B cell (primary cell): ENCODE results near the gene TMC3. TPM values are rescaled to one million over a fixed set of nuclear protein-coding genes. Genes with fewer than 3 reads are reported as not detected.

Experiments
- ATAC-seq: fragments of 200-7000 bp; cut with Tn5 transposase; one replicate; pipeline ENCODE4 v1.10.0; 2021; ENCODE audit warnings: low read depth, mild to moderate bottlenecking, moderate number of reproducible peaks, moderate library complexity
- CTCF ChIA-PET: fragments of 350-600 bp; sonication (Branson Sonifier 250); formaldehyde crosslinking; loops from one replicate; lab custom pipeline; 2021; ENCODE audit warnings: antibody characterized with exemption, inconsistent platforms; lab: Charles Lee
- POLR2A ChIA-PET: fragments of 350-600 bp; sonication (Branson Sonifier 250); formaldehyde crosslinking; loops from one replicate; lab custom pipeline; 2021; ENCODE audit warnings: antibody characterized with exemption; lab: Charles Lee
- DNase-seq: peaks from one replicate; pipeline ENCODE4 v3.0.0; 2013
- H2AFZ ChIP-seq: 2 replicates; pipeline ENCODE4 v1.6.1; 2012; ENCODE audit warnings: mild to moderate bottlenecking, low read depth, low read length; ENCODE audit not compliant: insufficient read depth, poor library complexity, severe bottlenecking
- H3K27ac ChIP-seq, 2 donors: 1 replicate in 1 of 2; 2 replicates in 1 of 2; pipeline ENCODE4 v1.5.1; 2012 to 2013; ENCODE audit warnings: low read length in 2 of 2, mild to moderate bottlenecking in 2 of 2, moderate library complexity in 1 of 2
- H3K27me3 ChIP-seq, 4 experiments: fragments of 200-600 bp in 1 of 4; sonication (generic) in 1 of 4; replicated peaks in 1 of 4; 1 replicate in 2 of 4; 2 replicates in 2 of 4; pipeline versions ENCODE4 v1.6.1 to v1.7.0; 2013 to 2016; ENCODE audit warnings: low read length in 3 of 4, mild to moderate bottlenecking in 2 of 4, mixed read lengths in 1 of 4, moderate library complexity in 1 of 4; ENCODE audit not compliant: insufficient read depth in 4 of 4, control insufficient read depth in 3 of 4; ENCODE audit errors: control extremely low read depth in 1 of 4
- H3K36me3 ChIP-seq, 2 experiments: replicated peaks in 1 of 2; 1 replicate in 1 of 2; 2 replicates in 1 of 2; pipeline versions ENCODE4 v1.6.1 to v1.7.1; 2013; ENCODE audit warnings: low read length in 1 of 2; ENCODE audit not compliant: insufficient read depth in 2 of 2, control insufficient read depth in 1 of 2; ENCODE audit errors: control extremely low read depth in 1 of 2, extremely low read depth in 1 of 2
- H3K4me1 ChIP-seq, 2 donors: fragments of 200-600 bp in 1 of 2; sonication (generic) in 1 of 2; 1 replicate in 1 of 2; 2 replicates in 1 of 2; pipeline versions ENCODE4 v1.5.1 to v1.6.1; 2013 to 2017; ENCODE audit warnings: low read length in 2 of 2; ENCODE audit not compliant: control insufficient read depth in 2 of 2, insufficient read depth in 2 of 2
- H3K4me2 ChIP-seq: replicated peaks from 2 replicates; pipeline ENCODE3; 2012; ENCODE audit warnings: mild to moderate bottlenecking, low read depth, low read length; ENCODE audit not compliant: poor library complexity, severe bottlenecking
- H3K4me3 ChIP-seq, 5 experiments: fragments of 200-600 bp in 1 of 5; sonication (generic) in 1 of 5; 1 replicate in 3 of 5; 2 replicates in 2 of 5; pipeline versions ENCODE4 v1.5.1 to v1.7.0; 2011 to 2016; ENCODE audit warnings: low read length in 4 of 5, mild to moderate bottlenecking in 4 of 5, low read depth in 2 of 5, control low read depth in 1 of 5, moderate library complexity in 1 of 5; ENCODE audit not compliant: insufficient read depth in 1 of 5; ENCODE audit errors: control extremely low read depth in 1 of 5, extremely low read depth in 1 of 5
- H3K79me2 ChIP-seq: fragments of 200-600 bp; sonication (generic); one replicate; pipeline ENCODE4 v1.6.0; 2016; ENCODE audit warnings: low read length; ENCODE audit not compliant: control insufficient read depth, insufficient read depth
- H3K9ac ChIP-seq: fragments of 200-600 bp; sonication (generic); 2 replicates; pipeline ENCODE4 v1.6.1; 2017; ENCODE audit warnings: mild to moderate bottlenecking, low read length, moderate library complexity
- H3K9me3 ChIP-seq, 3 donors: one replicate each; pipeline versions ENCODE4 v1.6.1 to v1.7.1; 2013; ENCODE audit warnings: low read length in 2 of 3; ENCODE audit not compliant: control insufficient read depth in 2 of 3, insufficient read depth in 1 of 3; ENCODE audit errors: control extremely low read depth in 1 of 3
- H4K20me1 ChIP-seq: 2 replicates; pipeline ENCODE4 v1.6.0; 2012; ENCODE audit warnings: mild to moderate bottlenecking, low read length; ENCODE audit not compliant: insufficient read depth, control insufficient read depth, poor library complexity, severe bottlenecking
- H3K27ac Mint-ChIP-seq: one replicate; pipeline ENCODE4 v1.8.0; 2021; ENCODE audit warnings: mixed read lengths
- H3K27me3 Mint-ChIP-seq: one replicate; pipeline ENCODE4 v1.8.0; 2021; ENCODE audit warnings: mixed read lengths
- H3K4me1 Mint-ChIP-seq: one replicate; pipeline ENCODE4 v1.8.0; 2021; ENCODE audit warnings: mixed read lengths
- H3K4me3 Mint-ChIP-seq: one replicate; pipeline ENCODE4 v1.8.0; 2021; ENCODE audit warnings: mixed read lengths
- H3K9me3 Mint-ChIP-seq: one replicate; pipeline ENCODE4 v1.8.0; 2022; ENCODE audit warnings: mixed read lengths; ENCODE audit not compliant: insufficient read depth
- CTCF ChIP-seq: fragments of 200-600 bp; IDR thresholded peaks from one replicate; pipeline ENCODE4 v1.8.0; 2022; ENCODE audit warnings: antibody characterized with exemption, mild to moderate bottlenecking
- EZH2 ChIP-seq: IDR thresholded peaks from 2 replicates; pipeline ENCODE4 v1.6.1; 2012; ENCODE audit warnings: borderline replicate concordance, low read depth, mild to moderate bottlenecking, moderate library complexity, low read length; ENCODE audit not compliant: insufficient read depth, poor library complexity, severe bottlenecking
- WGBS: methylation state at CpG from one replicate; pipeline ENCODE4 v1.1.5; 2013; ENCODE audit warnings: missing lambda C conversion rate; ENCODE audit not compliant: insufficient coverage; 5-methylcytosine and 5-hydroxymethylcytosine counted together
- intact Hi-C: fragments of 100-400 bp; cut with micrococcal nuclease; formaldehyde crosslinking; loops from one replicate; pipeline ENCODE4 v1.10.0; 2022
- polyA plus RNA-seq: library from polyadenylated mRNA; depleted of rRNA; stranded (reverse); fragments of >200 nt; gene quantifications from 2 replicates; pipeline ENCODE4 v1.2.3, GENCODE V29; 2012
- total RNA-seq, 2 donors: library from RNA; stranded (reverse); fragments of 120-200 nt in 1 of 2; gene quantifications; 1 replicate in 1 of 2; 2 replicates in 1 of 2; pipeline versions ENCODE4 v1.2.3 to v1.2.4, GENCODE V29; 2013 to 2022

TMC3 gene
- total and polyA plus RNA-seq, 2 donors (not counting 1 experiment from before 2014, with no cell fraction given) = not detected

GRCh38 chr15:81356252-81356651 is 17.8 kb downstream of the TMC3 start:
- TF ChIP-seq CTCF (no peak), EZH2 (no peak)
- no peak overlapping the region for H3K27ac ChIP-seq
- ATAC-seq (no peak), DNase-seq (no peak)
- intact Hi-C loops = no loop called here
- H3K4me2 ChIP-seq = no peak overlapping the region
- H3K4me3 ChIP-seq = no peak overlapping the region
- H3K27ac Mint-ChIP-seq = no peak overlapping the region
- no peaks in the 10 kb centered on the region for H3K27me3 ChIP-seq
- no peak overlapping the region for H3K9ac ChIP-seq
- H4K20me1 ChIP-seq = no peaks in the 10 kb centered on the region
- H3K4me3 Mint-ChIP-seq = no peak overlapping the region
- no peak overlapping the region for H2AFZ ChIP-seq
- H3K9me3 ChIP-seq = no peaks in the 10 kb centered on the region
- H3K36me3 ChIP-seq = no peaks in the 10 kb centered on the region
- 100% methylated on average over 5 of the region's 5 CpGs for WGBS
- ChIA-PET POLR2A (no interaction called here), CTCF (interaction anchor here (0.7 to 2.0 kb wide), 4 partner anchors 18 to 200 kb away, joined by 3 to 6 read pairs (median 4); no protein-coding TSS in a partner anchor)
- no peaks in the 10 kb centered on the region for H3K4me1 Mint-ChIP-seq
- H3K27me3 Mint-ChIP-seq = peaks cover 8% of the 10 kb centered on the region
- H3K4me1 ChIP-seq = no peaks in the 10 kb centered on the region
- H3K9me3 Mint-ChIP-seq = no peaks in the 10 kb centered on the region
- no peaks in the 10 kb centered on the region for H3K79me2 ChIP-seq

GRCh38 chr15:81351651-81352050 is 22.4 kb downstream of the TMC3 start:
- POLR2A ChIA-PET = no interaction called here
- H3K9ac ChIP-seq = no peak overlapping the region
- H3K4me2 ChIP-seq = no peak overlapping the region
- intact Hi-C loops = no loop called here
- no peaks in the 10 kb centered on the region for H3K4me1 ChIP-seq
- H3K79me2 ChIP-seq = no peaks in the 10 kb centered on the region
- Mint-ChIP-seq H3K9me3 (no peaks in the 10 kb centered on the region), H3K4me1 (no peaks in the 10 kb centered on the region), H3K4me3 (no peak overlapping the region), H3K27ac (no peak overlapping the region), H3K27me3 (peaks cover 6% of the 10 kb centered on the region)
- H3K4me3 ChIP-seq = no peak overlapping the region
- H2AFZ ChIP-seq = no peak overlapping the region
- H4K20me1 ChIP-seq = no peaks in the 10 kb centered on the region
- no peak overlapping the region for H3K27ac ChIP-seq
- WGBS = 90% methylated on average over 4 of the region's 5 CpGs
- TF ChIP-seq EZH2 (no peak), CTCF (no peak)
- DNase-seq = no peak
- no peaks in the 10 kb centered on the region for H3K36me3 ChIP-seq
- H3K9me3 ChIP-seq = no peaks in the 10 kb centered on the region
- CTCF ChIA-PET = interaction anchor here (0.8 kb wide), 1 partner anchor 86 kb away, joined by 3 read pairs; no protein-coding TSS in a partner anchor
- H3K27me3 ChIP-seq = no peaks in the 10 kb centered on the region
- no peak for ATAC-seq
